C4-2B (cell line): ENCODE data around the gene YTHDC2.
"Not testable (repeated sequence)": the region's sequence is repeated elsewhere in the genome, so short reads cannot be mapped to it uniquely, and the experiment has no call there.

ENCODE experiments used
- H3K27ac ChIP-seq: fragments of 450-650 bp; 2 replicates; pipeline ENCODE4 v1.5.1; 2017
- ZFX ChIP-seq: fragments of 450-650 bp; IDR thresholded peaks from 2 replicates; pipeline ENCODE4 v1.6.1; 2017
- TF ChIP-seq, protein P1 (sequence below): fragments of 450-650 bp; conservative IDR thresholded peaks from 2 replicates; pipeline ENCODE4 v1.5.1; 2017; ENCODE audit warnings: mild to moderate bottlenecking

The YTHDC2 gene

DNA sequence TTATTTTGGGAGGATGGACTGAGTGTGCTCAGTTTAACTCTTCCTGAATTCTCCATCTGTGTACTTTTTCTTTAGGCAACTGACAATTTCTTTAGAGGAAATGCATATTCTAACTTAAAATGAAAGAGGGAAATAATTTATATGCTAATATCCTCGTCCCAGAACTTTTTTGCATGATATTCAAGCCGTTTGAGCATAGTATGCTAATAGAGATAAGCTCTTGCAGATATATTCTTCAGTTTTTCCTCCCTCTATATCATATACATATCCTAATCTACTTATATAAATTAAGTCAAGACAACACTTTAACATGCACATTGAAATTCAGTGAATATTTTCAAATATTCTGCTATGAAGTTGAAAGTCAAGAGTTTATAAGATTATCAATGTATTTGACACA, 84.7 kb downstream of the YTHDC2 start:
- H3K27ac ChIP-seq = no peak overlapping the region
- no peak for TF ChIP-seq ZFX
- TF ChIP-seq, protein P1, sequence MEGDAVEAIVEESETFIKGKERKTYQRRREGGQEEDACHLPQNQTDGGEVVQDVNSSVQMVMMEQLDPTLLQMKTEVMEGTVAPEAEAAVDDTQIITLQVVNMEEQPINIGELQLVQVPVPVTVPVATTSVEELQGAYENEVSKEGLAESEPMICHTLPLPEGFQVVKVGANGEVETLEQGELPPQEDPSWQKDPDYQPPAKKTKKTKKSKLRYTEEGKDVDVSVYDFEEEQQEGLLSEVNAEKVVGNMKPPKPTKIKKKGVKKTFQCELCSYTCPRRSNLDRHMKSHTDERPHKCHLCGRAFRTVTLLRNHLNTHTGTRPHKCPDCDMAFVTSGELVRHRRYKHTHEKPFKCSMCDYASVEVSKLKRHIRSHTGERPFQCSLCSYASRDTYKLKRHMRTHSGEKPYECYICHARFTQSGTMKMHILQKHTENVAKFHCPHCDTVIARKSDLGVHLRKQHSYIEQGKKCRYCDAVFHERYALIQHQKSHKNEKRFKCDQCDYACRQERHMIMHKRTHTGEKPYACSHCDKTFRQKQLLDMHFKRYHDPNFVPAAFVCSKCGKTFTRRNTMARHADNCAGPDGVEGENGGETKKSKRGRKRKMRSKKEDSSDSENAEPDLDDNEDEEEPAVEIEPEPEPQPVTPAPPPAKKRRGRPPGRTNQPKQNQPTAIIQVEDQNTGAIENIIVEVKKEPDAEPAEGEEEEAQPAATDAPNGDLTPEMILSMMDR = no peak

DNA sequence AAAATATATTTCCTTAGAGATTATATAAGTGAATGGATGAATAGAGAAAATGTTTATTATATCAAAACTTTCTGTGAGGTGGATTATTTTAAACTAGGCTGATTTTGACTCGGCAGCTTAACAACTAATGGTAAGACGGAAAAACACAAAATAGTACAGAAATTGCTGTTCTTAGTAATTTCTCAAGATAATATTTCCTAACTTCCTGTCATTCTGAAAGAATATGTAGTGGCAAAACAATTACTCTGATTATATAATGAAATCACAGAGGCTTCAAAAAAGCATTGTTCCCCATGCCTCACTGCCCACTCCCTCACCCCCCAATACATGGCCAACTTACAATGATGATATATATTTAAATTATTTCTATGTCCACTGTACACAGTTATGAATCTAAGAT, 85.4 kb downstream of the YTHDC2 start:
- TF ChIP-seq ZFX = no peak
- TF ChIP-seq, protein P1 = no peak
- no peak overlapping the region for H3K27ac ChIP-seq

DNA sequence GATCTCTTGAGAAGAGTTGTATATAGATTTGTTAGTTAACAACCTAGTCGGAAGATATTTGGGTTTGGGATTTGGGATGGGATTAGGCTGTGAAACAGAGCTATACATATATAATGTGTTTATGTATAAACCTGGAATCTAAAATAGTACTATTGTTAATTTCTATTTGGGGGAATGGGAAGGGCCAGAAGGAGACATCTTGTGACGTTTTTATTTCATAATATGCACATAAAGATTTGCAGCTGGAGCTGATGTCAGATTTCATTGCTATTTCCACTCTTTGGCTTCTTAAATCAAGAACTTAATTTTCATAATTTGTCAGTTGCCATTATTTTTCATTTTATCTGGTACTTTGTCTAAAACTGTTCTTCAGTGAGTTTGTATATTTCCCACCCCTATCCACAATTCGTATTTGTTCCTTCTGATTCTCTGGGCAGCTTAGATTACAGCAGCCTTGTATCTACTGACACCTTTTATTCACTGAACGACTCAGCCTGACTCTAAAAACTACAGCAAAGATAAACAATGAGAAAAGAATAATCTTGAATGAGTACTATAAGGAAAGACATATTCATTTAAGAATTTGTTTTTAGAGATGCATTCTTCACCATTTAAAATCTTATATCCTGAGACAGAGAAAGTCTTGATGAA, 86.9 kb downstream of the YTHDC2 start:
- H3K27ac ChIP-seq = no peak overlapping the region
- TF ChIP-seq ZFX = no peak
- TF ChIP-seq, protein P1 = no peak

DNA sequence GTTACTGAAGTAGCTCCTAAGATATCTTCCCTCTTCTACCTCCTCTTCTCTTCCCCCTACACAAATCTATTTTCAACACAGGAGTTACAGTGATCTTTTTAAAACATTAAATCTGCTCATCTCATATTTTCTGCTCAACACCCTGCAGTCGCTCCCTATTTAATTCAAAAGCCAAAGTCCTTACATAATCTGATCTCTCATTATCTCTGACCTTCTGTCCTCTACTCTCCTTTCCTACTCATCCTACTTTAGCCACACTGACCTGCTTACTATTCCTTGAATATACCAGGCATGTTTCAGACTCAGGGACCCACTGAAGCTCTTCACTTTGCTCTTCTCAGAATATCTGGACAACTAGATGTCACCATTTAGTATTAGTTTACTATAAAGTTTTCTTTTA, 87.9 kb downstream of the YTHDC2 start:
- no peak for TF ChIP-seq ZFX
- TF ChIP-seq, protein P1 = no peak
- no peak overlapping the region for H3K27ac ChIP-seq

DNA sequence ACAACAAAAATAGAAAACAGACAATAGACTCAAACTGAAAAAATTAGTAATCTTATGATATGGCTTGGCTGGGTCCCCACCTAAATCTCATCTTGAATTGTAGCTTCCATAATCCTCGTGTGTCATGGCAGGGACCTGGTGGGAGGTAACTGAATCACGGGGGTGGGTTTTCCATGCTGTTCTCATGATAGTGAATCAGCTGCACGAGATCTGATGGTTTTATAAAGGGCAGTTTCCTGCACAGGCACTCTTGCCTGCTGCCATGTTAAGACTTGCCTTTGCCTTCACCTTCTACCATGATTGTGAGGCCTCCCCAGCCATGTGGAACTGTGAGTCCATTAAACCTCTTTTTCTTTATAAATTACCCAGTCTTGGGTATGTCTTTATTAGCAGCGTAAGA, 89.8 kb downstream of the YTHDC2 start:
- H3K27ac ChIP-seq = not testable (repeated sequence)

DNA sequence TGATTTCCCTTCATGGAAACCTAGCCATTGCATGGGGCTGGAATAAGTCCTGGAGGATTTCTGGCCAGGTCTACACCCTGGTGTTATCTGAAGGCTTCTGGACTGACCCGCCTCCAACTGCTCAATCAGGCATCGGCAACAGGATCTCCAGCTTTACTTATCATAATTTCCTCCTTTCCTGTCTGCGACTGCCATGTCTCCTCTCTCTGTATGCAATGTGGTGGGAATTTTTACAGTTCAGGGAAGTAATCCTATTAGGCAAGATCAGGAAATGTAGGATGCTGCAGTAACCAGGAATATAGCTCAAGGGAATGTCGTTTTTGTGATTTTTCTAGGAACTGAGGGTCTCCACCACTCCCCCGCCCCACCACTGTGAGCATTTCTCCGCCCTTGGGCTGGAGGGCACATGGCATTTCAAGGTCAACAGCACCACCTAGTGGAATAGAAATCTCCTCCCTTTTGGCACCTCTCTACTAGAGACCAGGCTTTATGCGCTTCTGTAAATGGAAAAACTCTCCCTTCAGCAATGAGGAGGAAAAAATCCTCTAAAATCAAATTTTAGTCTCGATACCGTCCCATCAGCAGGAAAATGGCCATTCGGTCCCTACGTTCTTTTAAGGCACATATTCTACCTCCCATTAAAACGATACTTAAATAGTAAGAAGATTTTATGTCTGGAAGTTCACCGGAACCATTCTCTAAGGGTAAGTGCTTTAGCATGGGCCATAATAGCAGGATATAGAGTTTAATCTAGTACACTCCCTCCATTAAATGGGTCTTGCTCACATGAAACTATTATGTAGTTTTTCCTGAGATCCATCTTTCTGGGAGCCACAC, 93.0 kb downstream of the YTHDC2 start:
- no peak overlapping the region for H3K27ac ChIP-seq
- TF ChIP-seq, protein P1 = peak; percentile 84
- TF ChIP-seq ZFX = no peak

DNA sequence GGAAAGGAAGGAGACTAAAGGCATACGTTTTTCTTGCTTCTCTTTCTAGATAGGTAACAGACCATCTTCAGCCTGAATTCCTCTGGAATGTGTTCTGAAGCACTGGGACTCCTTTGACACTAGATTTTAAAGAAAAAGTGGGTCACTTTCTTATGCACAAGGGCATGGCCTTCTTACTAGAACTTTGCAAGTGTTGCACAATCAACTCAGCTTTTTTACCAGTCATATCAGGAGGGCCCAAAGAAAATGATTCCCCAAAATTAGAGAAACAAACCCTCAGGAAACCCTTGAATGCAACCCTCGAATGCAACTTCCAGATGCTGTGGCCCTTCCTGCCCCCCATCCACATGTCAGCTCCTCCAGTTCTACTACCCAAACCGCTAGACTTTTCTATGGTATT, 93.9 kb downstream of the YTHDC2 start:
- H3K27ac ChIP-seq = no peak overlapping the region
- no peak for TF ChIP-seq ZFX
- TF ChIP-seq, protein P1 = no peak
